HEK293 (cell line): Measurements from ENCODE around the gene PRKAB2.

Experiments
- CTCF ChIA-PET: fragments of 350-600 bp; formaldehyde crosslinking; extraction: SDS; loops from one replicate; lab custom pipeline; 2021; ENCODE audit warnings: antibody characterized with exemption; lab: Yijun Ruan, JAX
- POLR2A ChIA-PET: fragments of 300-600 bp; formaldehyde crosslinking; extraction: SDS; loops from one replicate; lab custom pipeline; 2020; ENCODE audit warnings: antibody characterized with exemption, inconsistent platforms; lab: Yijun Ruan, JAX
- H3K27ac ChIP-seq: fragments of 200-500 bp; sonication (Bioruptor generic); 2 replicates; pipeline ENCODE4 v1.5.1; 2014; ENCODE audit warnings: low read depth, low read length, control low read depth, inconsistent platforms; ENCODE audit errors: extremely low read depth
- H3K36me3 ChIP-seq, 2 experiments: fragments of 200-500 bp in 1 of 2; sonication (Bioruptor generic) in 1 of 2; 1 replicate in 1 of 2; 2 replicates in 1 of 2; pipeline ENCODE4 v1.5.1; 2014 to 2017; ENCODE audit warnings: inconsistent platforms in 2 of 2, low read length in 2 of 2; ENCODE audit not compliant: control insufficient read depth in 2 of 2, insufficient read depth in 1 of 2
- H3K4me1 ChIP-seq: fragments of 200-500 bp; sonication (Bioruptor generic); 2 replicates; pipeline ENCODE4 v1.5.1; 2014; ENCODE audit warnings: mild to moderate bottlenecking, low read length, inconsistent platforms; ENCODE audit not compliant: control insufficient read depth, insufficient read depth
- H3K4me3 ChIP-seq: 2 replicates; pipeline ENCODE4 v1.5.1; 2011; ENCODE audit warnings: low read depth, mild to moderate bottlenecking, control low read depth, low read length, moderate library complexity
- H3K9me3 ChIP-seq: fragments of 200-500 bp; sonication (Bioruptor generic); 2 replicates; pipeline ENCODE4 v1.5.1; 2014; ENCODE audit warnings: low read depth, low read length, inconsistent platforms; ENCODE audit not compliant: control insufficient read depth, insufficient read depth
- BCL11A ChIP-seq: fragments of 450-650 bp; formaldehyde crosslinking; IDR thresholded peaks from 2 replicates; pipeline ENCODE4 v1.5.1; 2016; ENCODE audit warnings: low read depth, missing biosample characterization, missing genetic modification characterization
- KLF17 ChIP-seq: fragments of 450-650 bp; formaldehyde crosslinking; IDR thresholded peaks from 2 replicates; pipeline ENCODE4 v1.5.1; 2016; ENCODE audit warnings: missing biosample characterization, missing genetic modification characterization
- MEIS1 ChIP-seq: sonication (generic); formaldehyde crosslinking; IDR thresholded peaks from 2 replicates; pipeline ENCODE4 v1.8.1; 2022; ENCODE audit warnings: missing genetic modification reagents, mild to moderate bottlenecking, borderline replicate concordance
- REPIN1 ChIP-seq: fragments of 450-650 bp; formaldehyde crosslinking; IDR thresholded peaks from 2 replicates; pipeline ENCODE4 v1.5.1; 2017; ENCODE audit warnings: missing biosample characterization, missing genetic modification characterization, low read depth
- YY1 ChIP-seq: fragments of 450-650 bp; formaldehyde crosslinking; IDR thresholded peaks from 2 replicates; pipeline ENCODE4 v1.5.1; 2018; ENCODE audit warnings: missing biosample characterization, missing genetic modification characterization
- ZBTB44 ChIP-seq: fragments of 450-650 bp; IDR thresholded peaks from 2 replicates; pipeline ENCODE4 v1.5.1; 2018; ENCODE audit warnings: missing biosample characterization, mild to moderate bottlenecking, missing genetic modification characterization
- ZFHX2 ChIP-seq: fragments of 450-650 bp; formaldehyde crosslinking; conservative IDR thresholded peaks from 2 replicates; pipeline ENCODE4 v1.5.1; 2016; ENCODE audit warnings: missing biosample characterization, missing genetic modification characterization
- ZFP37 ChIP-seq: fragments of 450-650 bp; formaldehyde crosslinking; IDR thresholded peaks from 2 replicates; pipeline ENCODE4 v1.5.1; 2016; ENCODE audit warnings: missing biosample characterization, missing genetic modification characterization
- ZNF112 ChIP-seq: fragments of 450-650 bp; formaldehyde crosslinking; IDR thresholded peaks from 2 replicates; pipeline ENCODE4 v1.5.0; 2017; ENCODE audit warnings: missing biosample characterization, missing genetic modification characterization
- ZNF132 ChIP-seq: fragments of 450-650 bp; formaldehyde crosslinking; IDR thresholded peaks from 2 replicates; pipeline ENCODE4 v1.5.1; 2017; ENCODE audit warnings: missing biosample characterization, missing genetic modification characterization, borderline replicate concordance
- ZNF155 ChIP-seq: fragments of 450-650 bp; formaldehyde crosslinking; IDR thresholded peaks from 2 replicates; pipeline ENCODE4 v1.5.1; 2016; ENCODE audit warnings: missing biosample characterization, missing genetic modification characterization
- ZNF341 ChIP-seq: fragments of 450-650 bp; formaldehyde crosslinking; IDR thresholded peaks from 2 replicates; pipeline ENCODE4; 2016; ENCODE audit warnings: low read depth, missing biosample characterization, missing genetic modification characterization
- ZNF404 ChIP-seq: fragments of 450-650 bp; formaldehyde crosslinking; IDR thresholded peaks from 2 replicates; pipeline ENCODE4 v1.5.1; 2017; ENCODE audit warnings: missing biosample characterization, missing genetic modification characterization
- ZNF433 ChIP-seq: fragments of 450-650 bp; formaldehyde crosslinking; IDR thresholded peaks from 2 replicates; pipeline ENCODE4 v1.5.1; 2016; ENCODE audit warnings: missing biosample characterization, missing genetic modification characterization, low read depth
- ZNF473 ChIP-seq: fragments of 450-650 bp; formaldehyde crosslinking; IDR thresholded peaks from 2 replicates; pipeline ENCODE4 v1.5.1; 2017; ENCODE audit warnings: missing biosample characterization, missing genetic modification characterization
- ZNF529 ChIP-seq: fragments of 450-650 bp; formaldehyde crosslinking; IDR thresholded peaks from 2 replicates; pipeline ENCODE4 v1.5.1; 2017; ENCODE audit warnings: missing genetic modification characterization, missing biosample characterization; ENCODE audit not compliant: insufficient replicate concordance
- ZNF600 ChIP-seq: fragments of 450-650 bp; formaldehyde crosslinking; IDR thresholded peaks from 2 replicates; pipeline ENCODE4 v1.5.1; 2016; ENCODE audit warnings: missing biosample characterization, missing genetic modification characterization
- ZNF654 ChIP-seq: fragments of 450-650 bp; formaldehyde crosslinking; IDR thresholded peaks from 2 replicates; pipeline ENCODE4 v1.5.1; 2016; ENCODE audit warnings: low read depth, missing biosample characterization, missing genetic modification characterization
- ZNF660 ChIP-seq: fragments of 450-650 bp; IDR thresholded peaks from 2 replicates; pipeline ENCODE4 v1.5.1; 2018; ENCODE audit warnings: missing biosample characterization, mild to moderate bottlenecking, missing genetic modification characterization
- ZNF701 ChIP-seq: fragments of 450-650 bp; formaldehyde crosslinking; IDR thresholded peaks from 2 replicates; pipeline ENCODE4 v1.5.1; 2016; ENCODE audit warnings: missing biosample characterization, missing genetic modification characterization
- ZNF747 ChIP-seq: fragments of 450-650 bp; formaldehyde crosslinking; IDR thresholded peaks from 2 replicates; pipeline ENCODE4 v1.5.1; 2016; ENCODE audit warnings: missing biosample characterization, missing genetic modification characterization
- ZNF843 ChIP-seq: fragments of 450-650 bp; formaldehyde crosslinking; IDR thresholded peaks from 2 replicates; pipeline ENCODE4 v1.5.1; 2016; ENCODE audit warnings: missing biosample characterization, missing genetic modification characterization
- TF ChIP-seq, protein P1 (sequence below): fragments of 450-650 bp; formaldehyde crosslinking; IDR thresholded peaks from 2 replicates; pipeline ENCODE4 v1.5.1; 2016; ENCODE audit warnings: missing biosample characterization, missing genetic modification characterization
- TF ChIP-seq, protein P2 (sequence below): fragments of 450-650 bp; formaldehyde crosslinking; IDR thresholded peaks from 2 replicates; pipeline ENCODE4 v1.5.1; 2017; ENCODE audit warnings: missing biosample characterization, missing genetic modification characterization

The PRKAB2 gene

GRCh38 chr1:147111381-147112130, 60.7 kb downstream of the PRKAB2 start (continued):
- TF ChIP-seq, protein P1, sequence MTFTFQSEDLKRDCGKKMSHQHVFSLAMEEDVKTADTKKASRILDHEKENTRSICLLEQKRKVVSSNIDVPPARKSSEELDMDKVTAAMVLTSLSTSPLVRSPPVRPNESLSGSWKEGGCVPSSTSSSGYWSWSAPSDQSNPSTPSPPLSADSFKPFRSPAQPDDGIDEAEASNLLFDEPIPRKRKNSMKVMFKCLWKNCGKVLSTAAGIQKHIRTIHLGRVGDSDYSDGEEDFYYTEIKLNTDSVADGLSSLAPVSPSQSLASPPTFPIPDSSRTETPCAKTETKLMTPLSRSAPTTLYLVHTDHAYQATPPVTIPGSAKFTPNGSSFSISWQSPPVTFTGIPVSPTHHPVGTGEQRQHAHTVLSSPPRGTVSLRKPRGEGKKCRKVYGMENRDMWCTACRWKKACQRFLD = no peak
- no peak for TF ChIP-seq ZBTB44 (tag by site-specific recombination)

- Histone ChIP-seq H3K4me3 (no peak overlapping the region), H3K36me3 (no peaks in the 10 kb centered on the region), H3K27ac (no peak overlapping the region), H3K9me3 (no peaks in the 10 kb centered on the region), H3K4me1 (no peaks in the 10 kb centered on the region)
- no peak for TF ChIP-seq ZNF112 (tag by site-specific recombination)
- TF ChIP-seq ZNF529 (tag by site-specific recombination) = no peak
- TF ChIP-seq, protein P2, sequence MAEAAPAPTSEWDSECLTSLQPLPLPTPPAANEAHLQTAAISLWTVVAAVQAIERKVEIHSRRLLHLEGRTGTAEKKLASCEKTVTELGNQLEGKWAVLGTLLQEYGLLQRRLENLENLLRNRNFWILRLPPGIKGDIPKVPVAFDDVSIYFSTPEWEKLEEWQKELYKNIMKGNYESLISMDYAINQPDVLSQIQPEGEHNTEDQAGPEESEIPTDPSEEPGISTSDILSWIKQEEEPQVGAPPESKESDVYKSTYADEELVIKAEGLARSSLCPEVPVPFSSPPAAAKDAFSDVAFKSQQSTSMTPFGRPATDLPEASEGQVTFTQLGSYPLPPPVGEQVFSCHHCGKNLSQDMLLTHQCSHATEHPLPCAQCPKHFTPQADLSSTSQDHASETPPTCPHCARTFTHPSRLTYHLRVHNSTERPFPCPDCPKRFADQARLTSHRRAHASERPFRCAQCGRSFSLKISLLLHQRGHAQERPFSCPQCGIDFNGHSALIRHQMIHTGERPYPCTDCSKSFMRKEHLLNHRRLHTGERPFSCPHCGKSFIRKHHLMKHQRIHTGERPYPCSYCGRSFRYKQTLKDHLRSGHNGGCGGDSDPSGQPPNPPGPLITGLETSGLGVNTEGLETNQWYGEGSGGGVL (tag by site-specific recombination) = no peak
- TF ChIP-seq ZNF660 (tag by site-specific recombination) = no peak
- no peak for TF ChIP-seq ZNF433 (tag by site-specific recombination)
- no peak for TF ChIP-seq ZNF404 (tag by site-specific recombination)
- TF ChIP-seq ZNF155 = no peak
- no peak for TF ChIP-seq KLF17 (tag by site-specific recombination)
- no peak for TF ChIP-seq ZNF654
- no peak for TF ChIP-seq ZNF600 (tag by site-specific recombination)
- TF ChIP-seq YY1 (tag by site-specific recombination) = no peak
- no peak for TF ChIP-seq ZNF473 (tag by site-specific recombination)
- no peak for TF ChIP-seq ZNF132 (tag by site-specific recombination)
- no peak for TF ChIP-seq ZFHX2 (tag by site-specific recombination)
- ChIA-PET POLR2A (no interaction called here), CTCF (interaction anchor here (0.6 to 0.9 kb wide), 2 partner anchors 61 to 390 kb away, joined by 3 to 4 read pairs; partner anchors contain the start of gene PRKAB2)
These were observed 61.4 kb downstream of the PRKAB2 start for GRCh38 chr1:147110872-147111271.

DNA sequence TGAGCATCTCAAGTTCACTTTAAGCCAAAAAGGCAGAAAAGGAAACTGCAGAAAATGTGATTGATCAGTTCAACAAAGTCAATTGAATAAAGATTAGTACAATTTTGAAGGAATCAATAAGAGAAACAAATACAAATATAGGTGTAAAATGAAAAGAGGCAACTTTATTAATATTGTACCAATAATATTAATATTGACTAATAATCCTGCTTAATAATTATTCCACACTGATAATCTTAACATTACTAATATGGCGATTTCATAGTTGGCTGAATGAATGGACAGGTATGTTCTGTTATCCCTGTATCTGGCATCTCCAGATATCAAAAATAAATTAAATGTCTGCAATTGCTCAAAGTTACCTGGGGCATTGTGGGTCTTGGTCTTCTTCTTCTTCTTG, 61.8 kb downstream of the PRKAB2 start:
- POLR2A ChIA-PET = no interaction called here
- Histone ChIP-seq H3K4me3 (no peak overlapping the region), H3K4me1 (no peaks in the 10 kb centered on the region), H3K36me3 (no peaks in the 10 kb centered on the region), H3K27ac (no peak overlapping the region), H3K9me3 (no peaks in the 10 kb centered on the region)
- CTCF ChIA-PET = interaction anchor here (0.9 kb wide), 1 partner anchor 62 kb away, joined by 4 read pairs; the partner anchor contains the start of gene PRKAB2
- TF ChIP-seq REPIN1 (tag by site-specific recombination) = no peak
- no peak for TF ChIP-seq MEIS1 (CRISPR knock-in tag)
- no peak for TF ChIP-seq ZNF747
- no peak for TF ChIP-seq ZNF701 (tag by site-specific recombination)
- TF ChIP-seq ZNF843 (tag by site-specific recombination) = no peak
- no peak for TF ChIP-seq BCL11A (tag by site-specific recombination)
- TF ChIP-seq ZNF473 (tag by site-specific recombination) = no peak
- no peak for TF ChIP-seq ZFP37 (tag by site-specific recombination)
- TF ChIP-seq ZNF341 (tag by site-specific recombination) = no peak
